ENCODE data around the gene CISD1. TPM values are rescaled to one million over a fixed set of nuclear protein-coding genes. Genes with fewer than 3 reads are reported as not detected.

The CISD1 gene
- total RNA-seq, 2 donors from 2014 or later = 39.9 to 74.0 TPM

Other genes with a start within 250 kb of the CISD1 start
- 10 to 100 TPM; 10.6 to 26.4 TPM for gene IPMK, start 1.3 kb upstream of the CISD1 start, total RNA-seq
- gene UBE2D1, start 65.8 kb downstream of the CISD1 start, total RNA-seq = 10 to 100 TPM; 10.2 to 13.9 TPM
- 100 to 1,000 TPM in 1 of 2 donors, 10 to 100 TPM in 1; 49.0 to 102 TPM for gene TFAM, start 116.2 kb downstream of the CISD1 start, total RNA-seq
- under 1 TPM; 0.05 to 0.28 TPM for gene BICC1, start 243.7 kb downstream of the CISD1 start, total RNA-seq

Data from activated T-helper 17 cell treated with anti-CD3 and anti-CD28 coated beads, Interleukin-2, amount 50 U/mL, for 72 hours (primary cell).